Fibroblast of villous mesenchyme (primary cell): ENCODE data around the gene CLVS2. TPM values are rescaled to one million over a fixed set of nuclear protein-coding genes. Genes with fewer than 3 reads are reported as not detected.

ENCODE experiments used
- DNase-seq: peaks from one replicate; pipeline ENCODE4 v3.0.0-alpha.2; 2010; ENCODE audit warnings: low read depth
- H3K4me3 ChIP-seq: 2 replicates; pipeline ENCODE4 v1.5.1; 2011; ENCODE audit warnings: low read depth, mild to moderate bottlenecking, low read length
- total RNA-seq: library from RNA; depleted of rRNA; stranded (reverse); fragments of >200 nt; gene quantifications from 2 replicates; pipeline ENCODE4 v1.2.3, GENCODE V29; 2012
- TF ChIP-seq, protein P1 (sequence below): IDR thresholded peaks from 2 replicates; pipeline ENCODE4 v1.5.1; 2012; ENCODE audit warnings: low read depth, mild to moderate bottlenecking, low read length; ENCODE audit not compliant: insufficient read depth

Gene CLVS2
- total RNA-seq, 1 donor, result not detected

GRCh38 chr6:123022975-123023374, 26.9 kb downstream of the CLVS2 start:
- no peak overlapping the region for H3K4me3 ChIP-seq
- TF ChIP-seq, protein P1, sequence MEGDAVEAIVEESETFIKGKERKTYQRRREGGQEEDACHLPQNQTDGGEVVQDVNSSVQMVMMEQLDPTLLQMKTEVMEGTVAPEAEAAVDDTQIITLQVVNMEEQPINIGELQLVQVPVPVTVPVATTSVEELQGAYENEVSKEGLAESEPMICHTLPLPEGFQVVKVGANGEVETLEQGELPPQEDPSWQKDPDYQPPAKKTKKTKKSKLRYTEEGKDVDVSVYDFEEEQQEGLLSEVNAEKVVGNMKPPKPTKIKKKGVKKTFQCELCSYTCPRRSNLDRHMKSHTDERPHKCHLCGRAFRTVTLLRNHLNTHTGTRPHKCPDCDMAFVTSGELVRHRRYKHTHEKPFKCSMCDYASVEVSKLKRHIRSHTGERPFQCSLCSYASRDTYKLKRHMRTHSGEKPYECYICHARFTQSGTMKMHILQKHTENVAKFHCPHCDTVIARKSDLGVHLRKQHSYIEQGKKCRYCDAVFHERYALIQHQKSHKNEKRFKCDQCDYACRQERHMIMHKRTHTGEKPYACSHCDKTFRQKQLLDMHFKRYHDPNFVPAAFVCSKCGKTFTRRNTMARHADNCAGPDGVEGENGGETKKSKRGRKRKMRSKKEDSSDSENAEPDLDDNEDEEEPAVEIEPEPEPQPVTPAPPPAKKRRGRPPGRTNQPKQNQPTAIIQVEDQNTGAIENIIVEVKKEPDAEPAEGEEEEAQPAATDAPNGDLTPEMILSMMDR, result no peak
- DNase-seq, result no peak

- TF ChIP-seq, protein P1, result no peak
- no peak overlapping the region for H3K4me3 ChIP-seq
- no peak for DNase-seq
Measured at GRCh38 chr6:123024976-123025375, 28.9 kb downstream of the CLVS2 start.

- TF ChIP-seq, protein P1, result no peak
- H3K4me3 ChIP-seq, result no peak overlapping the region
- DNase-seq, result no peak
Measured at GRCh38 chr6:123027408-123027807, 31.4 kb downstream of the CLVS2 start.

DNA sequence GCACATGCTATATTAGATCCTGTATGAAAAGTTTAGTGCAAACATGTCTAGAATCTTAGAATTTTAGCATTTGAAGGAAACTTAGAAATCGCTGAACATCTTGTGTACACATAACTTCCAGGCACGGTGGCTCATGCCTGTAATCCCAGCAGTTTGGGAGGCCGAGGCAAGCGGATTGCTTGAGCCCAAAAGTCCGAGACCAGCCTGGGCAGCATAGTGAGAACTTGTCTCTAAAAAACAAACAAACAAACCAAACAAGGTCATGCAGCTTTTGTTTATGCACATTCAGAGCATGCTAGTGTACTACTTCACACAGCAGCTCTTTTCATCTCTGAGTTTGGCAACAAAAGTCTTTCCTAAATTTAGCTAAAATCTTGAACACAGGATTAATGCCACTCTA, 32.2 kb downstream of the CLVS2 start:
- no peak overlapping the region for H3K4me3 ChIP-seq
- DNase-seq, result no peak
- TF ChIP-seq, protein P1, result no peak

GRCh38 chr6:123030282-123030681, 34.2 kb downstream of the CLVS2 start:
- no peak for DNase-seq
- H3K4me3 ChIP-seq, result no peak overlapping the region
- TF ChIP-seq, protein P1, result no peak

DNA sequence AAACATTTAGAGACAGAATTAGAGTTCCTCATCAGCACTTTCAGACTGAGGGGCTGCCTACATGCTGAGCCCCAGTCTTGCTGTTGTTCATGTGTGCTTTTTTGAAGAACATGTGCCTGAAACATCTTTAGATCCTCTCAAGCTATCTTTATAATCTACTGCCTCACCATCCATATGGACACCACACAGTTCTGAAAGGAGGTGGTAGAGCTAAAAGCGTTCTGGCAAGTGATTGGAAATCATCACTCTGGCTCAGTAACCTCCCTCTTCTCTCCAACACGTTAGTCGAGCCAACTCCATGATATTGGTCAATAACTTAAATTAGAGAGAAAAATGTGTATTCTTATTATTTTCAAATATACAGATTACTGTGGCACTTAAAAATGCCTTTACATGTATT, 40.6 kb downstream of the CLVS2 start:
- DNase-seq, result no peak
- no peak overlapping the region for H3K4me3 ChIP-seq
- TF ChIP-seq, protein P1, result no peak

DNA sequence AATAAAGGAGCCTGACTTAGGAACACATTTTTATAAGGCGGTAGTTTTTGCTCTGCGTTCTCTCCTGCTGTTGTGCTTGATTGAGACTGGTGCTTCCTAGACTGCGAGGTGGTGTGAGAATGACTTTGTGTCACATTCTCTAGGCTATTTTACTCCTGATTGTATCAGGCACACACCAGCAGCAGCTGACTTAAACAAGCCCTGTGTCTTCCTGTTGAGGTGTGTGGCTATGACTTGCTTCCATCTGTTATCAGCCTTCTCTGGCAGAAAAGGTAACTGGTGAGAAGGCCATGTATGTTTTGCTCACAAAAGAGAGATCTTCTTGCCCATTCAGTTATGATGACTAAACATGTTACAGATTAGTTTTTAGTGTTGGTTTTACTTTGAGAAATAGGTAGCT, 43.4 kb downstream of the CLVS2 start:
- no peak for DNase-seq
- TF ChIP-seq, protein P1, result no peak
- H3K4me3 ChIP-seq, result no peak overlapping the region
